NCI-H1048 (cell line): ENCODE results near the gene PTPRN2.
"Not testable (repeated sequence)": the region's sequence is repeated elsewhere in the genome, so short reads cannot be mapped to it uniquely, and the experiment has no call there.

Source experiments
- DNase-seq: peaks from one replicate; lab custom pipeline; 2025; lab: John Stamatoyannopoulos, UW

PTPRN2 gene

DNA sequence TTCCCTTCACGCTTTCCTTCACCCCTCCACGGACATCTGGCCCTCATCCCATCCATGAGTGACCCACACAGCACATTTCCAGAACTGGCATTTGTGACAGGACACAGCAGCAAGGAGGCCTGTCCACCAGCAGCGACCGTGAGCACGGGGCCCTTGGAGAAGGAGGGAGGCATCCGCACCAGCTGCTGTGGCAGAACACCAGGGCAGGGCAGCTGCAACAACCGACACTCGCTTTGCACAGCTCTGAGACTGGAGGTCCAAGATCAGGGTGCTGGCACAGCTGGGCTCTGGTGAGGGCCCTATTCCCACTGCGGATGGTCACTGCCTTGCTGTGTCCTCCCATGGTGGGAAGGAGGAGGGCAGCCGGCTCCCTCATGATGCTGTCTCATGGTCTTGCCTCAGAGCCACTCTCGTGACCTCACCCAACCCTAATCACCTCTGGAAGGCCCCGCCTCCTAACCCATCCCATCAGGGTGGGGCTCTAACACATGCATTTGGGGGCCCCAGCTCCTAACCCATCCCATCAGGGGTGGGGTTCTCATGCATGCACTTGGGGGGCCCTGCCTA is 36.7 kb downstream of the PTPRN2 start:
- DNase-seq: no peak

DNA sequence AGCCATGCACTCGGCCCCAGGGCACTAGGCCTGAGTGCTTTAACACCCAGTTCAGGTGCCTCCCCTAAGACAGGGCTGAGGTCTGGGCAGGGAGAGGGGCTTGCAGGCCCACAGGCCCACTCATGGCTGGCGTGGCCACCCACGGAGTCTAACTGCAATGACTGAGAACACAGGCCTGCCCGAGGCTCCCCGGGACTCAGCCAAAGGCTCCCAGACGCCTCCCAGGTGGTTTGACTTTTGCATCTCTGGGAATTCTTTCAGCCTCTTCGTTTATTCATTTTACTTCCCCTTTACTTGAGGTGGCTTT is 37.3 kb downstream of the PTPRN2 start:
- no peak for DNase-seq

DNA sequence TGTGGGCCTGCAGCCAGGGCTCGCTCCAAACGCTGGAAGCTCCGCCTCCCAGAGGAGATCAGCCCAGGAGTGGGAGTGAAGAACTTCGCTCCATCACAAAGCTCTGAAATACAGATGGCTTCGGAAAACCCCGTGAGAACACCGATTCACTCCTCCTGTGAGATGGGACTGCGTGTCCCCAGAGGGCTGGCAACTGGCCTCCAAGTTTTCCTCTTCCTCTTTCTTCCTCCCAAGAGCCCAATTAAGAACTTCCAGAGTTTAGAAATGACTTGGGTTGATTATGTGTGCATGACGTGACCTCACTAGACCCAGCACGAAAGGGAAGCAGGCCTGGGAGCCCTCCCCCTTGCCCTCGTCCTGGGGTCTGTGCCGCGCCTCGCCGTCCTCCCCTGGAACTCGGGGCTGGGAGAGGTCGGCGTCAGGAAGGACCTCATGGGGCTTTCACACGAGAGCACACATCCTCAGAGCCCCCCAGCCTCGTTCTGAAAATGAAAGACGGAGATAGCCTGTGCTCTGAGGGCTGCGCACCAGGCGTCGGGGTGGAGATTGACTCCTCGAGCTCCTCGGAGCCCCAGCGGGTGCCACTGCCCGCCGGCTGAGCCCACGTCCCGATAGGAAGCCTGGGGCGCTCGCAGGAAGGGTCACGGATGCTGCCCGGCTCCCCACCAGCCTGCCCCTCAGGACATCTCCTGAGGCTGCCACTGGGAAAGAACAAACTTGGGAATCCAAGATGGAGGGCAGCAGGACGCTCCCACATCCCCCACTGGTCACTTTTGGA is 37.8 kb downstream of the PTPRN2 start:
- DNase-seq: no peak

DNA sequence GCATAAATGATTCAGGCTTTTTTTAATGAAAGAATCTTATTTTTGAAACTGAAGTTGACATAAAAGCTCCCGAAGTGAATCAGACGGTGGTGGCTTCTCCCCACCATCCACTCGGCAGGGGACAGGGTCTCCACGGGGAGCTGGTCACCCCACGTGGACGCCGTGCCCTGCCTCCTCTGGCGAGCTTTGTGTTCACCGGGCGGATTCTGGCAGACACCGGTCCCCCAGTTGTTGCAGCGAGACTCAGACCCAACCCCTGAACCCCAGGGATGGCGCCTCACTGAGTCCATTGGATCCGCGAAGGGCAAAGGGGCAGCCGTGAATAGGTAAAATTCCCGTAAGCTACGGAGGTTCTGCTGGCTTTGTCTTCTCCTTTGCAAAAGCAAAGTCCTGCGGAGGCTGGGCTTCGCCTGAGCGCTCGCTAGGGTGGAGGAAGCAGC is 38.4 kb downstream of the PTPRN2 start:
- no peak for DNase-seq

DNA sequence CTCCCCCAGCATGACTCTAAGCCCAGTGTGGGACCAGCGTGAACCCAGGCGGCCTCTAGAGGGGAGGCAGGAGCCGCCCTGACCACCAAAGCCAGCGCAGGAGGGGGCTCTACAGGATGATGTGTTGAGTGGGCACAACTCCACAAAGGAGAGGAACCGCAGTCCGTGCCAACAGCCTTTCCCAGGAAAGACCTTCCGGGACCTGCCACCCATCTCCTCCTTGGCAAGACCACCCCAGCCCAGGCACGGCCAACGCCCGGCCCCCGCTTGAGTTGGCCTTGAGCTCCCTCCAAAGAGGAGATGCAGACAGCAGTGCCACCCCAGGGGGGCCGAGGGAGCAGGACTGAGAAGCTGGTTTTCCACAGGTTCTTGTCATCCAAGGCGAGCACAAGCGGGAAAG is 38.9 kb downstream of the PTPRN2 start:
- no peak for DNase-seq

DNA sequence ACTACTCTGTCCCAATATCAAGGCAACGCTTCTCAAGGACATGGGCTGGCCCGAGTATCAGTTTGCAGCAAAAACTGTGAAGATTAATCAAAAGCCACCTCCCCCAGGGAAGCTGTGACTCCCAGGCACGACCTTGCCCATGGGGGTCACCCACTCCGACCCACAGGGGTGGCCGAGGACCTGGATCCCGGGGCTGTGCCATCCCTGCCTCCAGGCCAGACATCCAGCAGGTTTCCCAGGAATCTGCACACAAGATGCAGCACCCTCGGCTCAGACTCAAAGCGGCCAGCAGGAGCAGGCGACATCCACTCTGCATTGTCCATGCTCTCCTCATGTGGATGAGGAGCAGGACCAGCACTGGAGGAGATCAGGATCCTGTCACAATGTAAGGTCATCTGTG is 39.8 kb downstream of the PTPRN2 start:
- no peak for DNase-seq

DNA sequence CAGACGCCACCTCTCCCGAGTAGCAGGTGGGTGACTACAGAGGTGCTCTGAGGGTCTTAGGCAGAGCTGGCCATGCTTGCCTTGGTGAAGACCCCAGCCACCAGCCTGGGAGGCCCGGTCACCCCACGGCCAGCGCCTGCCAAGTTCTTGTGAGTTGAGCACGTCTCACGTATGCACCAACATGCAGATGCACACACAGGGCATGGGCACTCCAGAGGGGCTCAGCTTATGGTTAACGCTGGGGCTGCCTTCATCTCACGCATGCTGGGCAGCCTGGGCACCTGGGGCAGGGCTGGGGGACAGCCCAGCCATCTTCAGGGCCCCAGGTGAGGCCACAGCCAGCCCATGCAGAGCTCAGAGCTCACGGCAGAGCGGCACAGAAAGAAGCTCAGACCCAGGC is 41.0 kb downstream of the PTPRN2 start:
- DNase-seq: no peak

DNA sequence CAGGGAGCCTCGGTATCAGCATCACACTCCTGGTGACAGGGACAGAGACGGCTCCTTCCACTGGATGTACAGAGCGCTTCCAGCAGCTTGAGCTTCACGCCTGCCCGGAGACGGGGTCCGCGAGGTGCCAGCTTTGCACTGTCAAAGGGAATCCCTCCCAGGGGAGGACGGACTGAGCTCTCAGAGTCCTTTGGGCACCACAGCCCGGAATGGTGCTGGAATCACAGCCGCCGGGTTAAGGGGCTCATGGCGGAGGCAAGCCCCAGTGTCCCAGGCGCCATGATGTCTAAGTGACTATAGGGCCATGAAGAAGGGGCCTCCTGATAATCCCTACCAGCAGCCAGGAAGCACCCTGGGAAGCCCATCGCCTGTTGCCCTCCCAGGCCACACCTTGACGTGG is 41.4 kb downstream of the PTPRN2 start:
- no peak for DNase-seq

DNA sequence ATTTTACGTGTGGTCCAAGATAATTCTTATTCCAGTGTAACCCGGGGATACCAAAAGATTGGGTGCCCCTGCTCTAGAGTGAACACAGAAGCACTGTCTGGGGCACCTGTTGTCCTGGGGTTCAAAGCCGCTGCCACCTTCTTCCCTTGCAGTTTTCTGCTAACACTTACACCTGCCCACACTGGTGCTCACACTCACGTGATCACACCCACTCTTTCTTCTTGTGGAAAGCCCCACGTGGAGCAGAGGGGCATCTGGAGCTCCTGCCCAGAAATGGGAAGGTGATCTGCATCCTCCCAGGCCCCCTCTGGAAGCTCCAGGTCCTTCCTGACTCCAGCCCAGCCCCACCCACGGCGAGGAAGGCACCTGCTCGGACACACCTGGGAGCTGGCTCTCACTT is 42.9 kb downstream of the PTPRN2 start:
- DNase-seq: no peak

DNA sequence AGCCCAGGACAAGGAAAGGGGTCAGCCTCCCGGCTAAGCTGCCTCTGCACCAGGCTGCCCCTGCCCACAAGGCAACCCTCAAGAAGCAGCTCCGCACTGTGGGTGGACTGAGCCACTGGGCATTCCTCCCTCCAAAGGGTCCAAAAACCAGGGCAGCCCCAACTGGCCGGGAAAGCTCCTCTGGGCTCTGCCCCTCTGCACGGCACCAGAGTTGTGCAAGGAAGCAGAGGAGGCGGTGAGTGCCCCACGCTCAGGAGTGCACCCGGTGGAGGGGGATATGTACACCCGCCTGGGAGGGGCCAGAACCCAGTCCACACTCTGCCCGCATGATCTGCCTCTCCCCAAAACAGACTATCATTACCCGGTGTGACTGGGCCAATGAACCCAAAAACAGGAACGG is 43.8 kb downstream of the PTPRN2 start:
- no peak for DNase-seq

DNA sequence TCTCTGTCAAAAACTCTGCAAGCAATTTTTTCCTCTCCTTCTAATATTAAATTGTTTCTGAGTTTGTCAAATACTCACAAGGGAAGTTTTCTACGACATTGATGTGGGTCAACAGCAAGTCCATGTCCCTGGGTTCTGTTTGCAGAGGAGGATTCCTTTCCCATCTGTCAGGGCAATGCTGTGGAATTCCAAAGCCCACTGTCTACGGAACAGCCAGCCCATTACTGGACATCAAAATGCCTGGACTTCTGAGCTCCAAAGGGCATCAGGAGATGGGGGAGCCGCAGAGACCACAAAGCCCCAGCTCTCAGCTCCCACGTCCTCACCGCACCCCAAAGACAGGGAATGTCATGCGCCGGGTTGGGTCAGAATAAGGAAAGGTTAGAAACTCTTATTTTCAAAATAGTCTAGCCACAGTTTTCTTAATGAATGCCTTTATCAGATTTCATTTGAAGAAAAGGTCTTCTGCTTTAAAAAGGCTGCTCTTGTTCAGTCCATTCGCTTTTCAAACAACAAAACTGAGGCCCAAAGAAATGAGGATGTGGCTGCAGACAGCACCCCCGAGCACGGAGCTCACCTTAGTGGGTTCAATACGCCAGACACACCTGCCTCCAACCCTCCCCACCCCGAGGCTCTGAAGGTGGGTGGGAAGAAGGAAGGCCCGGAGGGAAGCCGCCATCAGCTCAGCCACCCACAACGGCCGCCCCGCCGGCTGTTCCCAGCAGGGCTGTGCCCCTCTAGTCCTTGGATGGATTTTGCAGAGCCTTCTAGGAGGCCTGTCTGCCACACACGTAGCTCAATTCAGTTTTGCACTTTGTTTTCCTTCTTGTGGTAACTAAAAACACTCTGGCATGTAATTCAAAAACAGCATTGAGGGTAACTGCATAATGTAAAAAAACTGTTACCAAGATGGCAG is 44.7 kb downstream of the PTPRN2 start:
- no peak for DNase-seq

DNA sequence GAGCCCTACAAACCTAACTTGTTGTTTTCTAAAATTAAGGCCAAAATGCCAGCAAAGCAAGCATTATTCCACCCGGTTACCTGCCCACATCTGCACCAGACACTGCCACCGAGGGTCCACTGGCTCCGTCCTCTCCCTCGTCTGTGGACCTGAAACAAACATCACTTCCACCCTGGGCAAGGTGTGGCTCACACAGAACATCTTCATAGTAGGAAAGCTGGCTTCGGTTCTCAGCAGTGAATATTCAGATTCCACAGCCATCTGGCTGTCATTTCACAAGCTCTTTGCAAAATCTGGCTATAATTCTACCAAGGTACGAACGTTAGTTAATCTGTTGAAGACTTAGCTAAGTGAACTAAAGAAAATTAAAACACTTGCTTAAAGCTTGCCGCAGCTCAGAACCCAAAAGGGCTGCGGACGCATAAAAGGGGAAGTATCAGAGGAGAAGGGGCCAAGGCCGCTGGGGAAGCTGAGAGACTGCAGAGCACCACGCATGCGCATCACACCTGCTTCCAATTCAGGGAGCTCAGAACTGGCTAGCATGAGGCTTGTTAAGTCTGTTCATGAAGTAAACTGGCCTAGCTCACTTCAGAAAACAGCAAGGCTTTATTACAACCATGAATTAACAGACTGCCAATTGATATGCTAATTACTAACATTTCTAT is 46.1 kb downstream of the PTPRN2 start:
- DNase-seq: no peak

DNA sequence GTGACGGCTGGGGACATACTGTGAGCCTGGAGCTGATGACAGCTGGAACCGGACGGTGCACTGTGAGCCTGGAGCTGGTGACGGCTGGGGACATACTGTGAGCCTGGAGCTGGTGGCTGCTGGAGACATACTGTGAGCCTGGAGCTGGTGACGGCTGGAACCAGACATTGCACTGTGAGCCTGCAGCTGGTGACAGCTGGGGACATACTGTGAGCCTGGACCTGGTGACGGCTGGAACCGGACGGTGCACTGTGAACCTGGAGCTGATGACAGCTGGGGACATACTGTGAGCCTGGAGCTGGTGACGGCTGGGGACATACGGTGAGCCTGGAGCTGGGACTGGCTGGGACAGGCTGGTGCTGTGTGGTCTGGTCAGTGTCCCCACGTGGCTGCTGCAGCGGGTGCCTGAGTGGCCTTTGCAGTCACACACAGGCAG is 47.9 kb downstream of the PTPRN2 start:
- no peak for DNase-seq

DNA sequence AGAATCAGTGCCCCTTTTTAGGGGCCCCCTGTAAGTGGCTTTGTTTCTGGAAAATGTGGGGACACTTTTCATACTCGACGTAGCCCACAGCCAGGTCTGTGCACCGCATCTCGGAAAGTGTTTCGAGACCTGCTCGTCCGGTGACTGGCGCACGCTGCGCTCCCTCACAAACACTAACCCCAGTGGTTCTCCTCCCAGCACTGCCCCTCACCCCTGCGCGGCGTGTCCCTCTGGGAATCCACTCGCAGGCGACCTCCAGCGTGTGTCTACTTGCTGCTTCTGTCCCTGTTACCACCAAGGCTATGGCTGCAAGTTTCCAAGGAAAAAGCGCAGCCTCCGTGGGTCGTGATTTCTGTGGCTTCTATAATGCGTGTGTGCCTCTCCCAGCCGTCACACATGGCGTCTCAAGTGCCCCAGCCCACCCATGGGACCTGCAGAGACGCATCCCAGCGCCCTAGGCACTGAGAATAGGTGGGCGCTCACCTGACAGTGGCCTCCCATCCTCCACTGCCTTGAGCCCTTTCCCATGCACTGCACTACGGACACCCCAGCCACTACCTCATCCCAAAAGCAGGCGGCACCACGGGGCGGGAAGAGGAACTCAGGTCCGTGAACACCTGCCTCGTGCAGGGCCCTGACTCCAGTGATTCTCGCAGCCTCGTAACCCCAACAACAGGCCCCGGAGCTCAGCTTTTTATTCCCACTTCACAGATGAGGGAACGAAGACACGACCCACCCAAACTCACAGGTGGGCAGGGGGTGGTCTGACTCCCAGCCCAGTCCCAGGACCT is 49.3 kb downstream of the PTPRN2 start:
- no peak for DNase-seq

DNA sequence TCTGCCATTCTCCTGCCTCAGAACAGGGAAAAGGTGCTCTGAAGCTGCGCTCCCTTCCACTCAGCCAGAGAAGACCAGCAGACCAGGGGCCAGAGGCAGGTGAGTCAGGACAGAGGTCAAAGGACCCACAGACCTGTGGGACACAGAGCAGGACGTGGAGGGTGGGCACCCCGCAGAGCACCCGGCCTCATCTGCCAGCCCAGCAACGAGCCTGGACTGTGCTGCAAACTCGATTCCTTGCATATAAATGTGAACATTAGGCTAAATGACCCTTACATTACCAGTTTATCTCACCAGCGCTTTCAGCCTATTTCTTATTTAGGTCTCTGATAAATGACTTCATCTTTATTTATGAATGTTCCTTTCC is 50.1 kb downstream of the PTPRN2 start:
- DNase-seq: no peak

DNA sequence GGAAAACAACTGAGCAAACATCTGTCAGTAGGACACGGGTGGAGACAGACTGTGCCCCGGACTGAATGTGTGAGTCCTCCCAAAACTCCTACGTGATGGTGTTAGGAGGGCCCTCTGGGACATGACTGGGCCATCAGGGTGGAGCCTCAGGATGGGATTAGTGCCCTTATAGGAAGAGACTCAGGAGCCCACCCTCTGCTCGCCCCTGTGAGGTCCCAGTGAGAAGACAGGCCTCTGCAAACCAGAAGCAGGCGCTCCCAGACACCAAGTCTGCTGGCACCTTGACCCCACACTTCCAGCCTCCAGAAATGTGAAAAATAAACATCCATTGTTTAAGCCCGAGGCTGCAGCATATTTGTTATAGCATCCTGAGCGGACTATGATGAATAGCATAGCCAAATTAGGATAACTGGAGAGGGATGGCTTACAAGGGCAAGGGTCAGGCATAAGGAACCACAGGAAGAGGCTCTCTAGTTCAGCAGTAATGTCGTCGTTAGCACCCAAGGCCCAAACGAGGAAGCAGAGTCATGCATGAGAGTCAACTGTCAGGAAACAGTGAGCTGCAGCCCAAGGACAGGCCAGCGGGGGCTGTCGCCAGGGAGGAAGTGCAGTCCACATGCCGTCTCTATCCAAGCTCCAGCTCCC is 50.6 kb downstream of the PTPRN2 start:
- DNase-seq: no peak

DNA sequence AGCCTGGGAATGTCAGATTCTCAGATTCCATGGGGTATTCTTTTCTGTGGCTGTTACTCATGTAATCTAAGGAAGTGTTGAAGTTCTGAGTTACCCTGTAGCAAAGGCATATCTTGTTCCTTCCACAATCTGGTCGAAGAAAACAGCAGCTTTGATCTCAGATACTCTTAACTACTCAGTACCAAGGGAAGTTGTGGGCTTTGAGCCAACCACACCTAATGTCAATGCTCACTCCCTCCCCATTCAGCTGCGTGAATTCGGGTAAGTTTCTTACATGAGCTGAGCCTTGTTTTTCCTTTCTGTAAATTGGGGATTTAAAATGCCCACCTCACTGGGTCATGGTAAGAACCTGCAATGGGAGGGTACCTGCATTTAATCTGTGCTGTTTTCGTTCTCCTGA is 52.5 kb downstream of the PTPRN2 start:
- no peak for DNase-seq

DNA sequence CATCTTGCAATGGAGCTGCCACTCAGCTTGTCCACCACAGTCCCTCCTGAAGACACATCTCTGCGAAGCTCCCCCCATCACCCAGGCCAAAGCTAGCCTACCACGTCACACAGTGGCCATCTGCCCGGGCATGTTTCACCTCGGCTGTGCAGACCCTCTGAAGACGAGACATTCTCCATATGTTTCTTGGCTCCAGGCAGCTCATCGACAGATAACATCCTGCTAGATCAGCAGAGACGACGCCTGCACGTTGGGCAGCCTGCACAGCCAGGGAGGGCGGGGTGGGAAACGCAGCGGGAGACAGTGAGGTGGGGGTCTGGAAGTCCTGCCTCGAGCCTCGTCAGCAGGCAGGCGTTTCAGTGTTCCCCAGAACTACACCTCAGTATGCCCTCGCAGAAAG is 53.0 kb downstream of the PTPRN2 start:
- no peak for DNase-seq

DNA sequence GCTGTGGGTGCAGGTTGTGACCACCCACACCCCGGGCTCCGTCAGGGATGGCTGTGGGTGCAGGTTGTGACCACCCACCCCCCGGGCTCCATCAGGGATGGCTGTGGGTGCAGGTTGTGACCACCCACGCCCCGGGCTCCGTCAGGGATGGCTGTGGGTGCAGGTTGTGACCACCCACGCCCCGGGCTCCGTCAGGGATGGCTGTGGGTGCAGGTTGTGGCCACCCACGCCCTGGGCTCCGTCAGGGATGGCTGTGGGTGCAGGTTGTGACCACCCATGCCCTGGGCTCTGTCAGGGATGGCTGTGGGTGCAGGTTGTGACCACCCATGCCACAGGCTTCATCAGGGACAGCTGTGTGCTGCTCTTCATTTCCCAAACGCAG is 53.5 kb downstream of the PTPRN2 start:
- DNase-seq: not testable (repeated sequence)

DNA sequence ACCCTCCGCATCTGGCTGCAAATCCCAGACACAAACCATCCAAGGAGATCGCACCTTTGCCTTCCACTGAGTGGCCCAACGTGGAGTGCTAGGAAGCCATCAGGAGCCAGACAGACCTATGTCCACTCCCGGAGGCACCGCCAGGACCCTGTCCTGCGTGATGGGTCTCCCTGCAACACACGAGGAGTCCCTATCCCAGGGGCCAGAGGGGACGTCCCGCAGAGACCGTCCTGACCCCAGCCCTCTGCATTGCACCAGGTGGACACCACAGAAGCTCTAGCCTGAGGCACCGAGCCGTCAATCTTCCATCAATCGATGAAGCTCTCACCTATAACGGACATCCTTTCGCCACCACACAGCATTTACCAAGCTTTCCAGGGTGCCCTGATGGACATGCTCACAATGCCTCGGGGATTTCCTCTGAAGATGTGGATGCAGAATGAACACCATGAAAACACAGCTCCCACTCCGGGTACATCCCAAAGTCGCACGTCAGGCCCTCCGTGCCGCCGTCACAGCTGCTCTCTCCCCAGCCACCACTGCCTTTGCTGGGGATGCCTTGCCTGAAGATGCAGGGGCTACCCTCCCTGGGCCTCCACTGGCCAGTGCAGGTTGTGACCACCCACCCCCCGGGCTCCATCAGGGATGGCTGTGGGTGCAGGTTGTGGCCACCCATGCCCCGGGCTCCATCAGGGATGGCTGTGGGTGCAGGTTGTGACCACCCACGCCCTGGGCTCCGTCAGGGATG is 54.1 kb downstream of the PTPRN2 start:
- DNase-seq: no peak
